ENCODE data around the gene TTLL6. TPM values are rescaled to one million over a fixed set of nuclear protein-coding genes. Genes with fewer than 3 reads are reported as not detected.

TTLL6 gene
- total and polyA plus RNA-seq, 12 donors, result 0.06 to 0.73 (median 0.21) TPM; not detected in 8

DNA sequence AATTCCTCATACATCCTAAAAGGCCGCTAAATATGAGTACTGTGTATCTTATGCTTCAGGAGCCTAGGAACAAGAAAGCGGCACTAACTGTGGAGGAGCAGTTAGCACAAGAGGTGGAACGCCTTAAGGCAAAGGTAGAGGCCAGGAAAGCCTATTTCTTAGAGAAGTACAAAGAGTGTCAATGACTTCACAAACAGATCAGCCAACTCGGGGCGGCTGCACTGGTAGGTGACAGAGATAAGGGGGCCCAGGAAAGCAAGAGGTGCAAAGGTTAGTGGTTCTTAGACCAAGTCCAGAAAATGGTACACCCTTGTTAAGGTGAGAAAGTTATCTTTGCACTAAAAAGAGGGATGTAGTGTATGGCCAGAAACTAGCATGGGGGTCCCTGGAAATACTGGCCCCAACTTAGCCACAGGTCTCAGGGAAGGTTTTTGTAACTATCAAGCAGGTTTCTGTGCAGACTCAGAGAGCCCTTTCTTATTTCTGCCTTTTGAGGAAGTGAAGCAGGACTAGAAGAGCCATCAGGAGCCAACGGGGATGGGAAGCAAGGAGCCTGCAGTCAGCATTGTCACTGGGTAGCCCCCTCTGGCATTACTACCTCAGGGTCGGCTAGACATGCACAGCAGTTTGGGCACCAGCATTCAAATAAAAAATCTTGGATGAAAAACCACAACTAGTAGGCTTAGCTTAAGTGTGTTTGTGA is 37.9 kb upstream of the TTLL6 start:
- Histone ChIP-seq H3K9me3 (no peaks in the 10 kb centered on the region), H3K4me3 (no peak overlapping the region), H3K36me3 (peaks cover 0 to 99% (median 87%) of the 10 kb centered on the region in 9 donors), H3K27me3 (no peaks in the 10 kb centered on the region), H3K27ac (no peak overlapping the region), H3K4me1 (peaks cover 0 to 12% (median 0%) of the 10 kb centered on the region in 9 donors)
- 87 to 92% methylated on average over 7 of the region's 7 CpGs for WGBS, 2 donors
- TF ChIP-seq CTCF (IDR thresholded peaks at IDR 0.05), result no peak
- no peak for DNase-seq
- intact Hi-C loops (cut with DNase I), result no loop called here
- no peak for ATAC-seq

GRCh38 chr17:48850792-48851323 is 33.8 kb upstream of the TTLL6 start:
- intact Hi-C loops (cut with DNase I), result no loop called here
- Histone ChIP-seq H3K9me3 (no peaks in the 10 kb centered on the region), H3K4me1 (peaks cover 0 to 13% (median 9%) of the 10 kb centered on the region in 9 donors), H3K36me3 (peaks cover 6 to 99% (median 84%) of the 10 kb centered on the region in 9 donors), H3K4me3 (no peak overlapping the region), H3K27me3 (no peaks in the 10 kb centered on the region), H3K27ac (peak overlapping the region in 1 of 10 donors; percentile 22)
- no peak for TF ChIP-seq CTCF (IDR thresholded peaks at IDR 0.05)
- WGBS, 2 donors, result 97 to 99% methylated on average over 4 of the region's 4 CpGs
- ATAC-seq, result no peak
- DNase-seq, result no peak

DNA sequence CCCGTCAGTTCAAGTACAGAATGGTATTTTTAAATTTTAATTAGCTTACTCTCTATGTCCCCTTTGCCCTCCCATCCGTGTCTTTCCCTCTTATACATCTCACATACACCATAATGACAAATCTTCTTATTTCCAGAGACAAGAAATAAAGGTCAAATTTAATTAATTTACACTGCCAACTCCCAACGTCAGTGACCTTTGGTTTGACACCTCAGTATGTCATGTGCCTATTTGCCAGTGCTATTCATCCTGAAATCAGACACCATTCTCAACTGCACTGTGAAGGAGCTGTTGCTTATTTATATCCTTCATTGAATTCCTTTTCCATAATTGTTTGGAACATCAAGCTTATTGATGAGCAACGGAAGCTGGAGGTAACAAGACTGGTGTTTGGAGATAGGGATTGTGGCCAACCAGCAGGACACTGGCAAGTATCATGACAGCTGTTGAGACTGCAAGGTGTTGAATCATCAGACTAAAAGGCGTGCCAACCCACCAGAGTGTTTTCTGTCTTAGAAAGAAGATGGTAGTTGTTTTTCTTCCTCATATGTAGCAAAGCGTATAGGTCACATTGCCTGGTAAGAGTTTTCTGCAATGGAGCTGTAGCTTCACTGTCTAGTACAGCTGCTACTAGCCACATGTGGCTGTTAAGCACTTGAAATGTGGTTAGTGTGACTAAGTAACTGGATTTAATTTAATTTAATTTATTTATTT is 26.3 kb upstream of the TTLL6 start:
- 57% methylated on average over 6 of the region's 6 CpGs for WGBS, 2 donors
- intact Hi-C loops (cut with DNase I), result loop anchor here in 1 of 10 donors (5.0 kb wide), 1 partner anchor 34 kb away; no protein-coding TSS in a partner anchor
- peaks cover under 1 to 64% (median 26%) of the 10 kb centered on the region in 9 donors for H3K36me3 ChIP-seq
- peak in 2 of 8 donors; percentile 52 to 68 for ATAC-seq
- H3K9me3 ChIP-seq, result no peaks in the 10 kb centered on the region
- no peak for DNase-seq
- H3K27ac ChIP-seq, result peak overlapping the region; percentile 83 to 96 (median 87)
- H3K4me3 ChIP-seq, result peak overlapping the region in 2 of 10 donors; percentile 40 to 52
- no peaks in the 10 kb centered on the region for H3K27me3 ChIP-seq
- no peak for TF ChIP-seq CTCF (IDR thresholded peaks at IDR 0.05)
- peaks cover 20 to 68% (median 54%) of the 10 kb centered on the region in 9 donors for H3K4me1 ChIP-seq

DNA sequence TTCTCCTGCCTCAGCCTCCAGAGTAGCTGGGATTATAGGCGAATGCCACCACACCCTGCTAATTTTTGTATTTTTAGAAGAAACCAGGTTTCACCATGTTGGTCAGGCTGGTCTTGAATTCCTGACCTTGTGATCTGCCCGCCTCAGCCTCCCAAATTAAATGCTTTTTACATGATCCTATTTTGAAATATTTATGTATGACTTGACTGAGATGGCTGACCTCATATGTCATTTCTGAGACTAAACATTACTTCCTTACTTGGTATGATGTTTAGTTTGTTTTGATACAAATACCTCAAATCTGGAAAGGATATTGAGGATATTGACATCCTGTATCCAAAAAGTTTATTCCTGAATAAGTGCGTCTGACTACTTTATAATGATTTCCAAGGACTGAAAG is 25.7 kb upstream of the TTLL6 start:
- H3K4me3 ChIP-seq, result peak overlapping the region in 4 of 10 donors; percentile 2 to 52 (median 39)
- intact Hi-C loops (cut with DNase I), result loop anchor here in 1 of 10 donors (5.0 kb wide), 1 partner anchor 35 kb away; no protein-coding TSS in a partner anchor
- peaks cover 20 to 73% (median 60%) of the 10 kb centered on the region in 9 donors for H3K4me1 ChIP-seq
- no peak for TF ChIP-seq CTCF (IDR thresholded peaks at IDR 0.05)
- H3K36me3 ChIP-seq, result peaks cover 0 to 58% (median 20%) of the 10 kb centered on the region in 9 donors
- WGBS, 2 donors, result 70 to 90% methylated on average over 3 of the region's 3 CpGs
- DNase-seq (no peak), ATAC-seq (no peak)
- peak overlapping the region; percentile 83 to 96 (median 87) for H3K27ac ChIP-seq
- no peaks in the 10 kb centered on the region for H3K9me3 ChIP-seq
- H3K27me3 ChIP-seq, result no peaks in the 10 kb centered on the region
